DOHH2 (cell line): Measurements from ENCODE around the gene CPED1.

Experiments used
- H3F3A ChIP-seq: fragments of 200-600 bp; sonication (generic), shearing (Covaris generic); 2 replicates; pipeline ENCODE4 v1.6.0; 2016; ENCODE audit warnings: antibody characterized with exemption, mild to moderate bottlenecking; ENCODE audit not compliant: control insufficient read depth, insufficient read depth
- H3K27ac ChIP-seq: fragments of 200-600 bp; sonication (generic); 2 replicates; pipeline ENCODE4 v1.5.1; 2014; ENCODE audit warnings: low read depth, mild to moderate bottlenecking, low read length, moderate library complexity
- H3K27me3 ChIP-seq: fragments of 200-600 bp; sonication (generic); 2 replicates; pipeline ENCODE4 v1.6.1; 2014; ENCODE audit warnings: mild to moderate bottlenecking, low read length, mixed read lengths; ENCODE audit not compliant: control insufficient read depth
- H3K36me3 ChIP-seq: fragments of 200-600 bp; sonication (generic); 2 replicates; pipeline ENCODE4 v1.6.1; 2014; ENCODE audit warnings: mild to moderate bottlenecking, low read length, moderate library complexity, mixed read lengths; ENCODE audit not compliant: control insufficient read depth
- H3K4me1 ChIP-seq: fragments of 200-600 bp; sonication (generic); 2 replicates; pipeline ENCODE4 v1.6.1; 2014; ENCODE audit warnings: mild to moderate bottlenecking, low read length, mixed read lengths; ENCODE audit not compliant: control insufficient read depth
- H3K4me2 ChIP-seq: fragments of 200-600 bp; sonication (generic); 2 replicates; pipeline ENCODE4 v1.6.0; 2014; ENCODE audit warnings: mild to moderate bottlenecking, low read length, moderate library complexity
- H3K4me3 ChIP-seq: fragments of 200-600 bp; sonication (generic); 2 replicates; pipeline ENCODE4 v1.5.1; 2014; ENCODE audit warnings: mild to moderate bottlenecking, low read length, mixed read lengths
- H3K79me2 ChIP-seq: fragments of 200-600 bp; sonication (generic); 2 replicates; pipeline ENCODE4 v1.6.1; 2014; ENCODE audit warnings: mild to moderate bottlenecking, low read length, mixed read lengths; ENCODE audit not compliant: control insufficient read depth
- H3K9me2 ChIP-seq: fragments of 200-600 bp; sonication (generic); replicated peaks from 2 replicates; pipeline ENCODE4 v1.6.1; 2014; ENCODE audit warnings: mild to moderate bottlenecking, low read length, mixed read lengths; ENCODE audit not compliant: control insufficient read depth
- H3K9me3 ChIP-seq: fragments of 200-600 bp; sonication (generic); 2 replicates; pipeline ENCODE4 v1.6.1; 2014; ENCODE audit warnings: antibody characterized with exemption, low read length, mixed read lengths; ENCODE audit not compliant: control insufficient read depth, insufficient read depth
- H4K20me1 ChIP-seq: fragments of 200-600 bp; sonication (generic); 2 replicates; pipeline ENCODE4 v1.6.0; 2014; ENCODE audit warnings: low read depth, mild to moderate bottlenecking, antibody characterized with exemption, low read length, moderate library complexity; ENCODE audit not compliant: control insufficient read depth, insufficient read depth
- EZH2phosphoT487 ChIP-seq: fragments of 200-600 bp; sonication (generic); IDR thresholded peaks from 2 replicates; pipeline ENCODE4 v1.6.1; 2017; ENCODE audit warnings: borderline replicate concordance, mild to moderate bottlenecking, antibody characterized with exemption, low read length, moderate library complexity, mixed read lengths
- TF ChIP-seq, protein P1 (sequence below): fragments of 200-600 bp; sonication (generic); IDR thresholded peaks from one replicate; pipeline ENCODE4 v1.5.1; 2014; ENCODE audit warnings: antibody characterized with exemption, mild to moderate bottlenecking, low read depth, low read length; ENCODE audit not compliant: poor library complexity, severe bottlenecking

CPED1 gene

DNA sequence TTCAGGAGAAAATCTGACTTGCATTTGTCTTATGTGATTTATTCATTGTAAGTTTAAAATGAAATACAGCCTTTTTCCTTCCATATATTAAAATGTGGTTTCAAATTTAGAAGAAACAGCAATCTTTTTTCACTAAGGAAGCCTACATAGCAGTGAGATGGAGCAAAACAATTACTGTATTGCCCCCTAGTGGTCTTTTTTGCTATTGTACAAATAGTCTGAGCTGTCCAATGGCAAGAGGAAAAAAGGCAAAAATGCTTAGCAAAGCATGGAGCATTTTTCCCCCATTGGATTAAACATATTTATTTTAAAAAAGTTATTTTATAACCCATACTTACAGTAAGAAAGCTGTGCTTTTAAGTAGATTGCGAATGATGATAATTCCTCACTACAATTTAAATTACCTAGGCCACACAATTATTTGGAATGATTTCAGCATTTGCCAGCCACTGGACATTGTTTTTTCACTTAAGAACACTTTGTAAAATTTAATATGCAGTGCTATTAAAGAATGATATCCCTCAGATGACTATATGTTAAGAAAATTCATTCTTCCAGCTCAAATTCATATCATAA is 119.5 kb downstream of the CPED1 start:
- Histone ChIP-seq H3K4me2 (no peak overlapping the region), H3K27me3 (peaks cover 25% of the 10 kb centered on the region), H3K79me2 (no peaks in the 10 kb centered on the region), H3K4me3 (no peak overlapping the region), H3K4me1 (no peaks in the 10 kb centered on the region), H3K9me3 (no peaks in the 10 kb centered on the region), H4K20me1 (no peaks in the 10 kb centered on the region), H3F3A (no peaks in the 10 kb centered on the region), H3K9me2 (no peaks in the 10 kb centered on the region), H3K27ac (no peak overlapping the region), H3K36me3 (no peaks in the 10 kb centered on the region)
- TF ChIP-seq, protein P1, sequence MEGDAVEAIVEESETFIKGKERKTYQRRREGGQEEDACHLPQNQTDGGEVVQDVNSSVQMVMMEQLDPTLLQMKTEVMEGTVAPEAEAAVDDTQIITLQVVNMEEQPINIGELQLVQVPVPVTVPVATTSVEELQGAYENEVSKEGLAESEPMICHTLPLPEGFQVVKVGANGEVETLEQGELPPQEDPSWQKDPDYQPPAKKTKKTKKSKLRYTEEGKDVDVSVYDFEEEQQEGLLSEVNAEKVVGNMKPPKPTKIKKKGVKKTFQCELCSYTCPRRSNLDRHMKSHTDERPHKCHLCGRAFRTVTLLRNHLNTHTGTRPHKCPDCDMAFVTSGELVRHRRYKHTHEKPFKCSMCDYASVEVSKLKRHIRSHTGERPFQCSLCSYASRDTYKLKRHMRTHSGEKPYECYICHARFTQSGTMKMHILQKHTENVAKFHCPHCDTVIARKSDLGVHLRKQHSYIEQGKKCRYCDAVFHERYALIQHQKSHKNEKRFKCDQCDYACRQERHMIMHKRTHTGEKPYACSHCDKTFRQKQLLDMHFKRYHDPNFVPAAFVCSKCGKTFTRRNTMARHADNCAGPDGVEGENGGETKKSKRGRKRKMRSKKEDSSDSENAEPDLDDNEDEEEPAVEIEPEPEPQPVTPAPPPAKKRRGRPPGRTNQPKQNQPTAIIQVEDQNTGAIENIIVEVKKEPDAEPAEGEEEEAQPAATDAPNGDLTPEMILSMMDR = peak; percentile 89
- no peak for TF ChIP-seq EZH2phosphoT487

DNA sequence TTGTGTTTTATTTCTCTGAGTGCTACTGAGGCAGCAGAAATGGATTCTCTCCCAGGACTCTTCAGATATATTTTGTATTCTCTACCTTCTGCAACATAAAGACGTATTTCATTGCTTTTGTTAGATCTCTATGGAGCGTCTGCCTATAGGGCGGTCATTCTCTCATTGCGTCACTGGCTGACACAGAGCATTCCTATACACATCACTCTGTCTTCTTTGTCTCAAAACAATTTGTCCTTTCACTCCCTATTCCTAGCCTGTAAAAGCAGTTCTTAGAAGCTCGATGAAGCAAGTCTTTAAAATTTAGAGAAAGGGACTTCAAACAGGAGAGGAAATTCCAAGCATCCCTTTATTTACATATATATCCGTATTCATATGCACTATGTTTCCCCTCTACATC is 120.6 kb downstream of the CPED1 start:
- H3K9me3 ChIP-seq = no peaks in the 10 kb centered on the region
- no peak overlapping the region for H3K4me2 ChIP-seq
- H3K4me1 ChIP-seq = no peaks in the 10 kb centered on the region
- H3K9me2 ChIP-seq = no peaks in the 10 kb centered on the region
- no peaks in the 10 kb centered on the region for H3K79me2 ChIP-seq
- H3K27me3 ChIP-seq = peaks cover 19% of the 10 kb centered on the region; the same call in 1 of the 2 replicates
- no peak overlapping the region for H3K4me3 ChIP-seq
- no peaks in the 10 kb centered on the region for H3F3A ChIP-seq
- TF ChIP-seq EZH2phosphoT487 = no peak
- TF ChIP-seq, protein P1 = no peak
- H3K27ac ChIP-seq = no peak overlapping the region
- H4K20me1 ChIP-seq = no peaks in the 10 kb centered on the region
- H3K36me3 ChIP-seq = no peaks in the 10 kb centered on the region

DNA sequence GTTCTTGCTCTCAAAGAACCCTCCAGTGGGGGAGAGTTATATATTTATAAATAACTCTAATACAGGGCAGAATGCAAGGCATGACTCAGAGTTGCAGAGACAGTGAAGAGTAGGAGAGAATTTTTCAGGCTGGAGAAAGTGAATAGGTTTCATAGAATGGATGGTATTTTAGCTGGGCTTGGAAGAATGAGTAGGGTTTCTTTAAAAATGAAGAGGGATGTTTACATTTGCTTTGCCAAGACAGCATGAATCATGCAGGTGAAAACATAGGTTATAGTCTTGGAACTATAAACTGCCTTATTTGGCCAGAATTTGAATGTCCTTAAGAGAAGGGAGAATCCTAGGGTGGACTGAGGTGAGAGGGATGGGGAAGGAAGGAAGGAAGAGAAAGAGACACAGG is 124.8 kb downstream of the CPED1 start:
- Histone ChIP-seq H3F3A (no peaks in the 10 kb centered on the region), H4K20me1 (no peaks in the 10 kb centered on the region), H3K4me3 (no peak overlapping the region), H3K4me1 (no peaks in the 10 kb centered on the region), H3K9me3 (no peaks in the 10 kb centered on the region), H3K27me3 (peaks cover 15% of the 10 kb centered on the region; the same call in 1 of the 2 replicates), H3K9me2 (no peaks in the 10 kb centered on the region), H3K27ac (no peak overlapping the region), H3K79me2 (no peaks in the 10 kb centered on the region), H3K36me3 (no peaks in the 10 kb centered on the region), H3K4me2 (no peak overlapping the region)
- TF ChIP-seq, protein P1 = no peak
- no peak for TF ChIP-seq EZH2phosphoT487

DNA sequence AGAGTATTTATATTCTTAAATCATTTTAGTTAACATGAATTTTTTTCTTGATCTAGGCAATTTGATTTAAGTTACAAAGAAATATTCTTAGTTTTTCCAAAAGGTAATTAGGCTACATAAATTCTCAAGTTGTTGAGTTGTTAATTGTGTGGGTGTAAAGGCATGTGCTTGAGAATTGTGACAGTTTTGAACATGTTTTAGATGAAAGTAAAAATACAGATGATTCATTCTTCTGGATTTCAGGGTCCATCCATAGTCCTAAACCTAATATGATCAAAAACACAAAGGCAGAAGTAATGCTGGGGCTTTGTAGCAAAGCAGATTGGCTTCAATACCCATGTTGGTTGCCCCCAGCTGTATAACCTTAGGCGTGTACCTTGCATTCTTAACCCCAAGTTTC is 127.9 kb downstream of the CPED1 start:
- Histone ChIP-seq H3K9me3 (no peaks in the 10 kb centered on the region), H3K79me2 (no peaks in the 10 kb centered on the region), H3K4me2 (no peak overlapping the region), H3K4me1 (no peaks in the 10 kb centered on the region), H3K9me2 (no peaks in the 10 kb centered on the region), H3K27ac (no peak overlapping the region), H4K20me1 (no peaks in the 10 kb centered on the region), H3K4me3 (no peak overlapping the region), H3F3A (no peaks in the 10 kb centered on the region), H3K27me3 (peaks cover 3% of the 10 kb centered on the region; the same call in 1 of the 2 replicates), H3K36me3 (no peaks in the 10 kb centered on the region)
- TF ChIP-seq EZH2phosphoT487 = no peak
- TF ChIP-seq, protein P1 = no peak
